ENCODE results near the gene DTNBP1. TPM values are rescaled to one million over a fixed set of nuclear protein-coding genes. Genes with fewer than 3 reads are reported as not detected.

Gene DTNBP1
- total and polyA plus RNA-seq, 2 of the 4 experiments (the other 2 are of a cell fraction) = 4.8 to 18.7 TPM

- Histone ChIP-seq H2AK5ac (ENCODE audit: low read depth, low read length) (no peak overlapping the region), H3K9me3 (ENCODE audit: control insufficient read depth, insufficient read depth, low read length) (no peaks in the 10 kb centered on the region), H3K18ac (ENCODE audit: low read depth, low read length) (no peak overlapping the region; the same call in 1 of the 2 replicates), H2AK9ac (replicated peaks; ENCODE audit: low read depth, low read length, poor library complexity) (no peak overlapping the region), H3K27me3 (ENCODE audit: control insufficient read depth, insufficient read depth, low read length) (no peaks in the 10 kb centered on the region), H3K23ac (ENCODE audit: low read depth, low read length) (no peak overlapping the region), H3K4me2 (ENCODE audit: low read depth, low read length) (no peak overlapping the region), H4K20me1 (ENCODE audit: insufficient read depth, low read length) (peaks cover 14% of the 10 kb centered on the region; the same call in 1 of the 2 replicates), H3K4ac (ENCODE audit: low read depth, low read length) (peak overlapping the region; percentile 48; the same call in 1 of the 2 replicates), H3K9ac (ENCODE audit: low read depth, low read length) (no peak overlapping the region), H3K36me3 (ENCODE audit: control insufficient read depth, insufficient read depth, low read length) (no peaks in the 10 kb centered on the region), H2BK5ac (ENCODE audit: low read depth, low read length, poor library complexity, severe bottlenecking) (no peak overlapping the region), H3K56ac (ENCODE audit: extremely low read depth, insufficient read depth, low read length) (no peak overlapping the region), H2BK20ac (ENCODE audit: low read depth, low read length) (no peak overlapping the region), H2AFZ (replicated peaks; ENCODE audit: low read length, poor library complexity) (no peak overlapping the region), H2BK15ac (ENCODE audit: low read depth, low read length) (no peak overlapping the region), H3K27ac (ENCODE audit: insufficient read depth, low read length) (no peak overlapping the region), H3K4me1 (ENCODE audit: control insufficient read depth, insufficient read depth, low read length) (peaks cover 13% of the 10 kb centered on the region), H3K14ac (replicated peaks; ENCODE audit: low read depth, low read length) (peak overlapping the region; percentile 65; the same call in 1 of the 2 replicates), H2BK120ac (ENCODE audit: low read depth, low read length) (no peak overlapping the region), H3K9me1 (ENCODE audit: insufficient read depth, low read length) (peaks cover 12% of the 10 kb centered on the region), H3K4me3 (ENCODE audit: insufficient read depth, low read depth, low read length) (no peak overlapping the region), H4K5ac (ENCODE audit: low read depth, low read length) (peak overlapping the region; percentile 4; the same call in 1 of the 2 replicates), H4K8ac (ENCODE audit: low read depth in 2 of 2, low read length in 2 of 2) (no peak overlapping the region), H3K79me1 (ENCODE audit: low read depth in 1 of 2, low read length in 2 of 2) (peaks cover 12 to 15% of the 10 kb centered on the region in 2 experiments; a peak in 3 of 4 replicates), H4K91ac (ENCODE audit: insufficient read depth, low read depth, low read length) (no peak overlapping the region)
- intact Hi-C loops (cut with micrococcal nuclease) = no loop called here
- dilution Hi-C loops (cut with HindIII; ENCODE audit: low sequenced_read_pairs, unreplicated experiment) = no loop called here
- DNase-seq (no peak), ATAC-seq (ENCODE audit: low read depth) (no peak; the same call in 1 of the 2 replicates)
- ChIA-PET CTCF (no interaction called here), POLR2A (ENCODE audit: unreplicated experiment) (no interaction called here)
- TF ChIP-seq BHLHE40 (IDR thresholded peaks at IDR 0.05; ENCODE audit: low read depth, low read length) (no peak), CHD1 (IDR thresholded peaks at IDR 0.05; ENCODE audit: low read depth, low read length) (no peak), RFX5 (IDR thresholded peaks at IDR 0.05; ENCODE audit: low read depth, low read length) (no peak), MAZ (IDR thresholded peaks at IDR 0.05; ENCODE audit: borderline replicate concordance, low read depth, low read length) (no peak)
- 100% methylated on average over 1 of the region's 5 CpGs; no CpG with 5 or more reads in 1 of the 2 experiments for WGBS, 2 experiments (ENCODE audit: extremely low coverage in 2 of 2, insufficient read length in 1 of 2)
- no TSS peak for BruUV-seq (replicated peaks)
- in situ Hi-C loops (cut with MboI; ENCODE audit: low sequenced_read_pairs) = no loop called here
These were observed 124.7 kb downstream of the DTNBP1 start for GRCh38 chr6:15538106-15538505.
